AG09319 (cell line): ENCODE results near the gene AFDN.

ENCODE experiments used
- DNase-seq: peaks from one replicate; pipeline ENCODE4 v3.0.0-alpha.2; 2010; ENCODE audit warnings: low read depth; ENCODE audit errors: extremely low read depth
- CTCF ChIP-seq: IDR thresholded peaks from 2 replicates; pipeline ENCODE4 v1.5.1; 2011; ENCODE audit warnings: low read depth, mild to moderate bottlenecking, inconsistent platforms, low read length, moderate library complexity

The AFDN gene

GRCh38 chr6:167934426-167934864, 107.7 kb downstream of the AFDN start:
- TF ChIP-seq CTCF = no peak
- no peak for DNase-seq

- TF ChIP-seq CTCF = no peak
- no peak for DNase-seq
Observed at GRCh38 chr6:167936051-167936450, 109.3 kb downstream of the AFDN start.

DNA sequence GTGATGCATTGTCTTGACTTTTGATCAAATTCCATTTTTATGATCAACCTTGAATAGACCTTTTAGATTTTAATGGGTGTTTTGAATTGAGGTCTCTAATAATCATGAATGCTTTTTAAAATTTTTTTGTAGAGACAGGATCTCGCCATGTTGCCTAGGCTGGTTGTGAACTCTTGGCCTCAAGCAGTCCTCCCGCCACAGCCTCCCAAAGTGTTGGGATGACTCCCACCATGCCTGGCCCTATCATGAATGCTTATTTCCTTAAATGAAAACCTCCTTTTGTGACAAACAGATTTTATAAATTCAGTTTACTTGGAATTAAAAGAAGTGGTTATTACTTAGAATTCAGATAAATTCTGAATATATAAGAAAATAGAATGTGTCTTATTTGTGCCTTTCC, 110.6 kb downstream of the AFDN start:
- no peak for DNase-seq
- no peak for TF ChIP-seq CTCF

GRCh38 chr6:167937948-167938911, 111.5 kb downstream of the AFDN start:
- no peak for DNase-seq
- TF ChIP-seq CTCF = no peak

DNA sequence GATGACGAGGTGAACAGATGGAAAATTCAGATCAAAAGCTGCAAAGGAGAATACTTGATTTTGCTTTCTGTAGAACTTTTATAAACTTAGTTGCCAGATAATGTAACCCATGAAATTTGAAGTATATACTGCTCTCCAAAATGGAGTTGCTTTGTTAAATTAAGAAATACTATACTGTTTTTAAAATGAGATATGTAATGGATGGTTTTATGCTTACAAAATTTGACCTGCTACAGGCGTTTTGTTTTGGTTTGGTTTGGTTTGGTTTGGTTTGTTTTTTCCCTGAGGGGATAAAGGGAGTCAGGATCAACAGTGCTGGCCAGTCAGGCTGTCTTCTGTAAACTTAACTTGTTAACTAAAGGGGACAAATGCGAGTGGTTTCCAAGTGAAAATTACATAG, 115.1 kb downstream of the AFDN start:
- DNase-seq = no peak
- TF ChIP-seq CTCF = no peak

DNA sequence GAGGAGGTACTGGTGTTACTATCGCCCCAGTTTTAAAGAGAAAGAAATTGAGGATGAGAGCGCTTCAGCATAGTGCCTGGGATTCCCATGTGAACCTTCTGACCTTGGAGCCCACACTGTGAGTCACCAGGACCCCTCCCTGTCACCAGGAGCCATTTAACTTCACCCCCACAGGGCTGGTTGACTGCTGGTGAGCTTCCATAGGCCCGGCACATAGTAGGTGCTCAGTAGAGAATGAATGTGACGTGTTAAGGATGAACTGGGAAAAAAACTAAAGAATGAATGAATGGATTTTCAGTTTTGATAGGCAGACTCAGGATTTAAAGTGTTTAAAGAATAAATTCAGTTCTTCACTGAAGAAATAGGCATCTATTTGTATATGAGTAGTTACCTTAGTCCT, 117.4 kb downstream of the AFDN start:
- TF ChIP-seq CTCF = no peak
- no peak for DNase-seq

GRCh38 chr6:167946007-167946406, 119.3 kb downstream of the AFDN start:
- no peak for TF ChIP-seq CTCF
- DNase-seq = no peak
